GM10266 (cell line): ENCODE data around the gene COL13A1.

ENCODE experiments used
- DNase-seq: peaks from one replicate; pipeline ENCODE4 v3.0.0; 2012; ENCODE audit errors: extremely low spot score
- CTCF ChIP-seq: IDR thresholded peaks from 2 replicates; pipeline ENCODE4 v1.5.1; 2012; ENCODE audit warnings: mild to moderate bottlenecking, low read depth; ENCODE audit not compliant: control insufficient read depth, insufficient read depth; ENCODE audit errors: missing control alignments

The COL13A1 gene

GRCh38 chr10:69958556-69958902 lies 156.8 kb downstream of the COL13A1 start:
- no peak for TF ChIP-seq CTCF
- no peak for DNase-seq

- no peak for DNase-seq
- no peak for TF ChIP-seq CTCF
Observed at GRCh38 chr10:69959911-69960310, 158.2 kb downstream of the COL13A1 start.

GRCh38 chr10:69960606-69960987 lies 158.9 kb downstream of the COL13A1 start:
- no peak for DNase-seq
- no peak for TF ChIP-seq CTCF

- no peak for DNase-seq
- peak; percentile 26 for TF ChIP-seq CTCF
Observed at GRCh38 chr10:69960988-69961880, 159.5 kb downstream of the COL13A1 start.

GRCh38 chr10:69961881-69962745 lies 160.4 kb downstream of the COL13A1 start:
- DNase-seq, result no peak
- no peak for TF ChIP-seq CTCF

GRCh38 chr10:69962746-69963135 lies 161.0 kb downstream of the COL13A1 start:
- no peak for DNase-seq
- TF ChIP-seq CTCF, result no peak

GRCh38 chr10:69963178-69963834 lies 161.6 kb downstream of the COL13A1 start:
- no peak for TF ChIP-seq CTCF
- DNase-seq, result no peak
